ENCODE data around the gene DTNBP1. TPM values are rescaled to one million over a fixed set of nuclear protein-coding genes. Genes with fewer than 3 reads are reported as not detected.
"Not testable (repeated sequence)": the region's sequence is repeated elsewhere in the genome, so short reads cannot be mapped to it uniquely, and the experiment has no call there.

The DTNBP1 gene
- total and polyA plus RNA-seq, 2 experiments from 2014 or later, result 9.2 to 41.6 TPM

DNA sequence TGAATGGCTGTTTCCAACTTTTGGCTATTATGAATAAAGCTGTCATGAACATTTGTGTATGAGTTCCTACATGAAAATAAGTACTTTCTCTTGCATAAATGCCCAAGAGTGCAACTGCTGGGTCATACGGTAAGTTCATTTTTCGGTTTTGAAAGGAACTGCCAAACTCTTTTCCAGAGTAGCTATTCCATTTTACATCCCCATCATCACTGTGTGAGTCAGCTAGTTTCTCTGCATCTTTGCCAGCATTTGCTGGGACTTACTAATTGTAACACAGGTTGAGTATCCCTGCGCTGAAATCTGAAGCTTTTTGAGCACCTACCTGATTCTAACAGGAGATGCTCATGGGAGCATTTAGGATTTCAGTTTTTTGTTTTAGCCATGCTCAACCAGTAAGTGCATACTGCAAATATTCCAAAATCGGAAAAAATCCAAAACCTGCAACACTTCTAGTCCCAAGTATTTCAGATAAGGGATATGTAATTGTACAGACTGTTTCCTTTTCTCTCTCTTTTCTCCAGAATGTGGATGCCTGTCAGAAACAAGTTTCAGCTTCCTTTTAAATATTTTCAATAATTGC lies 118.4 kb downstream of the DTNBP1 start:
- no peaks in the 10 kb centered on the region for H3K36me3 ChIP-seq
- peak in 1 of 2 donors; percentile 64 for DNase-seq (ENCODE audit: low read depth in 1 of 2, low spot score in 1 of 2)
- no peaks in the 10 kb centered on the region for H3K9me3 ChIP-seq (ENCODE audit: low read depth)
- H3K4me3 ChIP-seq, result no peak overlapping the region
- H3K27ac ChIP-seq, result no peak overlapping the region
- peaks cover 6% of the 10 kb centered on the region for H3K4me1 ChIP-seq (ENCODE audit: low read depth)
- TF ChIP-seq, protein P1, sequence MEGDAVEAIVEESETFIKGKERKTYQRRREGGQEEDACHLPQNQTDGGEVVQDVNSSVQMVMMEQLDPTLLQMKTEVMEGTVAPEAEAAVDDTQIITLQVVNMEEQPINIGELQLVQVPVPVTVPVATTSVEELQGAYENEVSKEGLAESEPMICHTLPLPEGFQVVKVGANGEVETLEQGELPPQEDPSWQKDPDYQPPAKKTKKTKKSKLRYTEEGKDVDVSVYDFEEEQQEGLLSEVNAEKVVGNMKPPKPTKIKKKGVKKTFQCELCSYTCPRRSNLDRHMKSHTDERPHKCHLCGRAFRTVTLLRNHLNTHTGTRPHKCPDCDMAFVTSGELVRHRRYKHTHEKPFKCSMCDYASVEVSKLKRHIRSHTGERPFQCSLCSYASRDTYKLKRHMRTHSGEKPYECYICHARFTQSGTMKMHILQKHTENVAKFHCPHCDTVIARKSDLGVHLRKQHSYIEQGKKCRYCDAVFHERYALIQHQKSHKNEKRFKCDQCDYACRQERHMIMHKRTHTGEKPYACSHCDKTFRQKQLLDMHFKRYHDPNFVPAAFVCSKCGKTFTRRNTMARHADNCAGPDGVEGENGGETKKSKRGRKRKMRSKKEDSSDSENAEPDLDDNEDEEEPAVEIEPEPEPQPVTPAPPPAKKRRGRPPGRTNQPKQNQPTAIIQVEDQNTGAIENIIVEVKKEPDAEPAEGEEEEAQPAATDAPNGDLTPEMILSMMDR (IDR thresholded peaks at IDR 0.05; ENCODE audit: low read depth, low read length), result no peak
- H3K27me3 ChIP-seq, result no peaks in the 10 kb centered on the region

DNA sequence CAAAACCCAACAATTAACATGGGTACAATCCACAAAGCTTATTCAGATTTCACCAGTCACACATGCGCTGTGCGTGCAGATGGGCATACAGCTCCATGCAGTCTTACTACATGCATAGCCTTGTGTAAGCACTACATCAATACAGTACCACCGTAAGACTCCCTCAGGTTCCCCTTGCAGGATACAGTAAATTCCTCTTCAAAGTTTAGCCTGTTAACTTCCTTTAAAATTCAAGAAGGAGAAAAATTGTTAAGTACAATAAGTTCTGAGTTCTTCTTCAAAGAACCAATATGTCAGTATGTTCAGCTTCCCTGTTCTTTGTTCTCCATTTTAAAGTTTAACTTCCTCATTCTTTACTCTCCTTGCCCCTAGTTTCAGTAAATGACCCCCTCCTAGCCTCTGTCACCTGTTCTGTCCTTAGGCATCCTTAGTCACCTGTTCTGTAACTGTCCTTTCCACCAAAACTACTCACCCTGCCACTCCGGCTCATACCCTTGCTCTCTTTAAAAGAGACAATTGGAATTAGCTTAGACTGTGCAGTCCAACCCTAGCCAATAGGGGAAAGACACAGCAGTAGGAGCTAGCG lies 119.4 kb downstream of the DTNBP1 start:
- H3K9me3 ChIP-seq (ENCODE audit: low read depth); H3K4me1 ChIP-seq (ENCODE audit: low read depth); H3K36me3 ChIP-seq; H3K27me3 ChIP-seq; H3K4me3 ChIP-seq; DNase-seq (ENCODE audit: low read depth in 1 of 2, low spot score in 1 of 2); H3K27ac ChIP-seq: not testable (repeated sequence)

GRCh38 chr6:15539722-15540270 lies 123.0 kb downstream of the DTNBP1 start:
- Histone ChIP-seq H3K4me3 (no peak overlapping the region), H3K9me3 (ENCODE audit: low read depth) (no peaks in the 10 kb centered on the region), H3K4me1 (ENCODE audit: low read depth) (peaks cover 6% of the 10 kb centered on the region), H3K27me3 (no peaks in the 10 kb centered on the region), H3K27ac (no peak overlapping the region), H3K36me3 (no peaks in the 10 kb centered on the region)
- peak in 1 of 2 donors; percentile 25 for DNase-seq (ENCODE audit: low read depth in 1 of 2, low spot score in 1 of 2)
- TF ChIP-seq, protein P1 (IDR thresholded peaks at IDR 0.05; ENCODE audit: low read depth, low read length), result no peak

DNA sequence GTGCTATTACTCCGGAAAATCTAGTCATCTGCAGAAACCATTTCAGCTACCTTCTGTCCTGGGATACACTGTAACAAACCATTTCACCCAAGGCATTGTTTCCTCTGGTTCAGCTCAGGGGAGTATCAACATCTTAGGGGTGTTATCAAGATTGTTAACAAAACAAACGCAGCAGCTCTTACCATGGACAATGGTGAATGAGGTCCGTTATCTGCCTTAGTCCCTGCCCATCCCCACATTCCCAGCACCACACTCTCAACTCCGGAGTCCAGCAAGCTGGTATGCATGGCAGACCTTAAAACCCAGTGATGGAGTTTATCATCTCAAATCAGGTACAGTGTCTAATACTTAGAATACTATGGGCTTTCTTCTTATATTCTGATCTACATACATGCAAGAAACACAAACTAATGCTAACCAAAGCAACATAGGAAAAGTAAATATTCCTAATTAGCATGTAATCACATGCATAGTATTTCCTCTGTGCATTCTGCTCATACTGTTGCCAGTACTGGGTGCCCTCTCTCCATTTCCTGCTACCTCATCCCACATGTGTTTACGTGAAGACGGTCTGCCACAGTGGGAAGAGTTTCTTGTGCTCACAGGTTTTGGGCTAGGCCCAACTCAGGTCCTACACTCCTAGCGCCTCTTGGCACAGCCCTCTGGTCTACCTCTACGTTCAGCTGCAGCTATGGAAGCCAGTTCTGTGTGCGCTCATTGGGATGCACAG lies 123.9 kb downstream of the DTNBP1 start:
- Histone ChIP-seq H3K9me3 (ENCODE audit: low read depth) (no peaks in the 10 kb centered on the region), H3K4me3 (no peak overlapping the region), H3K4me1 (ENCODE audit: low read depth) (peaks cover 6% of the 10 kb centered on the region), H3K27ac (no peak overlapping the region), H3K36me3 (no peaks in the 10 kb centered on the region), H3K27me3 (no peaks in the 10 kb centered on the region)
- no peak for DNase-seq (ENCODE audit: low read depth in 1 of 2, low spot score in 1 of 2)
- TF ChIP-seq, protein P1 (IDR thresholded peaks at IDR 0.05; ENCODE audit: low read depth, low read length), result no peak

DNA sequence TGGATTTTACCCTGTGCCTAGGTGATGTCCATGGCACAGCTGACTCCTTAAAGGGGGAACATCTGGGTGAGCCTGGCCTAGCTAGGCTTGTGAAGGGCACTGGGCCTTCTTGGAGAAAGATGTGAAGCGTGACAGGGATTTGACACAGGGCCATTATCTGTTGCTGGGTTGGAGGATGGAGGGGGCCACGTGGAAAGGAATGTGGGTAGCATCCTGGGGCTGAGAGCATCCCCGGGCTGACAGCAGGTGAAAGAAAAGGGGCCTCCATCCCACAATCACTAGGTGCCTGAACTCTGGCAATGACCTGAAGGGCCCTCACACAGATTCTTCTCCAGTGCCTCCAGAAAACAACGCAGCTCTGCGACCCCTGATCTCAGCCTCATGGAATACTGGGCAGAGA lies 124.7 kb downstream of the DTNBP1 start:
- no peak overlapping the region for H3K4me3 ChIP-seq
- no peak for DNase-seq (ENCODE audit: low read depth in 1 of 2, low spot score in 1 of 2)
- no peaks in the 10 kb centered on the region for H3K9me3 ChIP-seq (ENCODE audit: low read depth)
- H3K27me3 ChIP-seq, result no peaks in the 10 kb centered on the region
- no peaks in the 10 kb centered on the region for H3K36me3 ChIP-seq
- H3K27ac ChIP-seq, result no peak overlapping the region
- TF ChIP-seq, protein P1 (IDR thresholded peaks at IDR 0.05; ENCODE audit: low read depth, low read length), result no peak
- H3K4me1 ChIP-seq (ENCODE audit: low read depth), result peaks cover 6% of the 10 kb centered on the region
